Duodenal mucosa (tissue), 2 donors: ENCODE measurements around the gene LIMD2.

Source experiments
- H3K27ac ChIP-seq: one replicate; pipeline ENCODE4 v1.7.0; 2013; ENCODE audit warnings: low read depth, low read length
- H3K27me3 ChIP-seq, 2 donors: one replicate each; pipeline ENCODE4 v1.7.0; 2013; ENCODE audit warnings: low read length in 2 of 2, control low read depth in 1 of 2; ENCODE audit not compliant: insufficient read depth in 2 of 2, control insufficient read depth in 1 of 2
- H3K36me3 ChIP-seq, 2 donors: one replicate each; pipeline ENCODE4 v1.7.0; 2013; ENCODE audit warnings: low read length in 2 of 2, control low read depth in 1 of 2; ENCODE audit not compliant: insufficient read depth in 2 of 2, control insufficient read depth in 1 of 2
- H3K4me1 ChIP-seq, 2 donors: one replicate each; pipeline ENCODE4 v1.7.0; 2013; ENCODE audit warnings: low read length in 2 of 2, control low read depth in 1 of 2; ENCODE audit not compliant: insufficient read depth in 2 of 2, control insufficient read depth in 1 of 2
- H3K4me3 ChIP-seq, 2 donors: one replicate each; pipeline ENCODE4 v1.7.0; 2013; ENCODE audit warnings: low read length in 2 of 2, low read depth in 1 of 2
- H3K9ac ChIP-seq, 2 donors: one replicate each; pipeline ENCODE4 v1.7.0; 2013; ENCODE audit warnings: low read length in 2 of 2, low read depth in 1 of 2
- H3K9me3 ChIP-seq, 2 donors: one replicate each; pipeline ENCODE4 v1.7.0; 2013; ENCODE audit warnings: low read length in 2 of 2, control low read depth in 1 of 2; ENCODE audit not compliant: control insufficient read depth in 1 of 2

LIMD2 gene

GRCh38 chr17:63659850-63660249, 40.1 kb downstream of the LIMD2 start:
- Histone ChIP-seq H3K27me3 (no peaks in the 10 kb centered on the region), H3K9ac (no peak overlapping the region), H3K9me3 (no peaks in the 10 kb centered on the region), H3K36me3 (peaks cover 13 to 38% of the 10 kb centered on the region in 2 donors), H3K4me3 (no peak overlapping the region), H3K27ac (no peak overlapping the region), H3K4me1 (no peaks in the 10 kb centered on the region)

GRCh38 chr17:63658366-63658765, 41.6 kb downstream of the LIMD2 start:
- Histone ChIP-seq H3K4me3 (no peak overlapping the region), H3K9ac (no peak overlapping the region), H3K27me3 (no peaks in the 10 kb centered on the region), H3K9me3 (no peaks in the 10 kb centered on the region), H3K4me1 (no peaks in the 10 kb centered on the region), H3K27ac (no peak overlapping the region), H3K36me3 (peaks cover 13 to 42% of the 10 kb centered on the region in 2 donors)

GRCh38 chr17:63657786-63658185, 42.1 kb downstream of the LIMD2 start:
- H3K36me3 ChIP-seq, result peaks cover 13 to 37% of the 10 kb centered on the region in 2 donors
- H3K9me3 ChIP-seq, result no peaks in the 10 kb centered on the region
- H3K9ac ChIP-seq, result no peak overlapping the region
- no peak overlapping the region for H3K4me3 ChIP-seq
- H3K27me3 ChIP-seq, result no peaks in the 10 kb centered on the region
- H3K27ac ChIP-seq, result no peak overlapping the region
- H3K4me1 ChIP-seq, result no peaks in the 10 kb centered on the region

GRCh38 chr17:63653050-63653449, 46.9 kb downstream of the LIMD2 start:
- Histone ChIP-seq H3K27me3 (no peaks in the 10 kb centered on the region), H3K36me3 (peaks cover 12 to 18% of the 10 kb centered on the region in 2 donors), H3K9me3 (no peaks in the 10 kb centered on the region), H3K4me1 (no peaks in the 10 kb centered on the region), H3K9ac (no peak overlapping the region), H3K27ac (no peak overlapping the region), H3K4me3 (no peak overlapping the region)

- Histone ChIP-seq H3K27me3 (no peaks in the 10 kb centered on the region), H3K4me1 (no peaks in the 10 kb centered on the region), H3K9ac (no peak overlapping the region), H3K27ac (no peak overlapping the region), H3K9me3 (no peaks in the 10 kb centered on the region), H3K4me3 (no peak overlapping the region), H3K36me3 (peaks cover 5 to 17% of the 10 kb centered on the region in 2 donors)
Observed at GRCh38 chr17:63652106-63652505, 47.8 kb downstream of the LIMD2 start.

- Histone ChIP-seq H3K27me3 (no peaks in the 10 kb centered on the region), H3K4me3 (no peak overlapping the region), H3K36me3 (peaks cover 15 to 33% of the 10 kb centered on the region in 2 donors), H3K9me3 (no peaks in the 10 kb centered on the region), H3K4me1 (peaks cover 0 to 3% of the 10 kb centered on the region in 2 donors), H3K9ac (no peak overlapping the region), H3K27ac (no peak overlapping the region)
Observed at GRCh38 chr17:63649813-63650212, 50.1 kb downstream of the LIMD2 start.

GRCh38 chr17:63647936-63648335, 52.0 kb downstream of the LIMD2 start:
- peaks cover 15 to 27% of the 10 kb centered on the region in 2 donors for H3K36me3 ChIP-seq
- no peaks in the 10 kb centered on the region for H3K27me3 ChIP-seq
- no peaks in the 10 kb centered on the region for H3K9me3 ChIP-seq
- peaks cover 0 to 3% of the 10 kb centered on the region in 2 donors for H3K4me1 ChIP-seq
- H3K27ac ChIP-seq, result no peak overlapping the region
- no peak overlapping the region for H3K9ac ChIP-seq
- H3K4me3 ChIP-seq, result no peak overlapping the region

GRCh38 chr17:63647065-63647725, 52.7 kb downstream of the LIMD2 start:
- peaks cover 0 to 3% of the 10 kb centered on the region in 2 donors for H3K4me1 ChIP-seq
- H3K9me3 ChIP-seq, result no peaks in the 10 kb centered on the region
- H3K4me3 ChIP-seq, result no peak overlapping the region
- no peak overlapping the region for H3K27ac ChIP-seq
- no peaks in the 10 kb centered on the region for H3K27me3 ChIP-seq
- H3K36me3 ChIP-seq, result peaks cover 11 to 21% of the 10 kb centered on the region in 2 donors
- H3K9ac ChIP-seq, result no peak overlapping the region

GRCh38 chr17:63646488-63646806, 53.5 kb downstream of the LIMD2 start:
- Histone ChIP-seq H3K9ac (no peak overlapping the region), H3K9me3 (no peaks in the 10 kb centered on the region), H3K36me3 (peaks cover 11 to 21% of the 10 kb centered on the region in 2 donors), H3K27ac (no peak overlapping the region), H3K4me1 (peaks cover 0 to 3% of the 10 kb centered on the region in 2 donors), H3K4me3 (no peak overlapping the region), H3K27me3 (no peaks in the 10 kb centered on the region)
